ENCODE data around the gene SH2D6.

DNA sequence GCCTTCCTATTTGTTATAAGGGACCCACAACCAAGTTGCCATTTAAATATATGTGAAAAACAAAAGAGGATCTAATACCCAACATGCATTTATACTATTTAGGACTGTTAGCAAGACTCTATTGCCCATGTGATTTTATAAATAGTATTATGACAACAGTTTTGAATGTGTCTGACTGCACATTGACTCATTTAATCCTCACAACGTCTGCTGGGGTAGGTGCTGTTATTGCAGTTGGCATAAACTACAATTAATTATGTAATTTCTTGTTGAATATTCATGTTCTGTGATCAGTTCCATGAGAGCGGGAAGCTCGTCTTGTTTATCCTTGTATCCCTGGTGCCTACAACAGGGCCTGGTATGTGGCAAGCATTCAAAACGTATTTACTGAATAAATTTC is 53.7 kb downstream of the SH2D6 start:
- no peak for TF ChIP-seq RAD21 (IDR thresholded peaks at IDR 0.05 in 1 of 2, conservative IDR thresholded peaks at IDR 0.05 in 1 of 2; ENCODE audit: low read depth in 2 of 2, low read length in 2 of 2)
- TF ChIP-seq POLR2A (IDR thresholded peaks at IDR 0.05; ENCODE audit: control extremely low read depth in 1 of 2, low read depth in 2 of 2, low read length in 2 of 2), result no peak
- TF ChIP-seq CTCF (IDR thresholded peaks at IDR 0.05; ENCODE audit: control extremely low read depth in 1 of 3, insufficient read depth in 1 of 3, low read depth in 1 of 3, low read length in 3 of 3), result no peak
- no peak for TF ChIP-seq EP300 (IDR thresholded peaks at IDR 0.05; ENCODE audit: borderline replicate concordance in 1 of 2, low read depth in 2 of 2, low read length in 2 of 2)
- TF ChIP-seq TBP (IDR thresholded peaks at IDR 0.05; ENCODE audit: low read depth, low read length), result no peak
- TF ChIP-seq JUN (IDR thresholded peaks at IDR 0.05; ENCODE audit: low read depth, low read length), result no peak
- no peak for TF ChIP-seq CREB1 (IDR thresholded peaks at IDR 0.05)
- no peak for TF ChIP-seq HDAC6 (IDR thresholded peaks at IDR 0.05; ENCODE audit: low read depth, low read length)
- no peak for TF ChIP-seq POLR2AphosphoS5 (IDR thresholded peaks at IDR 0.05; ENCODE audit: low read depth, low read length)

Data from H1 (cell line).